GM12878 (cell line): ENCODE measurements around the gene ANKRD60. TPM values are rescaled to one million over a fixed set of nuclear protein-coding genes. Genes with fewer than 3 reads are reported as not detected.

ENCODE experiments used
- ATAC-seq: fragments of 200-7000 bp; cut with Tn5 transposase; 3 replicates; pipeline ENCODE4 v1.9.1; 2020; ENCODE audit warnings: mild to moderate bottlenecking, moderate library complexity
- BruUV-seq: library from RNA; stranded (reverse); fragments of 400-500 nt; replicated peaks from 2 replicates; lab custom pipeline; 2021; lab: Mats Ljungman, UMichigan
- CTCF ChIA-PET: fragments of 300-600 bp; sonication (Branson Sonifier 250); formaldehyde crosslinking; extraction: SDS; loops from one replicate; lab custom pipeline; 2021; ENCODE audit warnings: inconsistent platforms; lab: Yijun Ruan, JAX
- POLR2A ChIA-PET: fragments of 350-600 bp; formaldehyde crosslinking; extraction: SDS; loops from one replicate; lab custom pipeline; 2021; ENCODE audit warnings: inconsistent platforms; lab: Charles Lee
- RAD21 ChIA-PET: fragments of 300-600 bp; sonication (Branson Sonifier 250); formaldehyde crosslinking; loops from one replicate; lab custom pipeline; 2023; ENCODE audit warnings: antibody characterized with exemption; ENCODE audit not compliant: unreplicated experiment; lab: Charles Lee
- SMC1A ChIA-PET: fragments of 300-600 bp; sonication (Branson Sonifier 250); formaldehyde crosslinking; loops from one replicate; lab custom pipeline; 2023; ENCODE audit not compliant: unreplicated experiment, uncharacterized antibody; lab: Charles Lee
- DNase-seq: peaks from one replicate; pipeline ENCODE4 v3.0.0-alpha.2; 2011; ENCODE audit warnings: low read depth, low spot score
- FAIRE-seq: peaks from 3 replicates; lab custom pipeline; 2011; peaks lifted over from hg19 to GRCh38; lab: Jason Lieb, UNC
- H2AFZ ChIP-seq: 2 replicates; pipeline ENCODE4 v1.6.0; 2011; ENCODE audit warnings: low read depth, low read length, control low read depth; ENCODE audit not compliant: control insufficient read depth
- H3K27ac ChIP-seq: 2 replicates; pipeline ENCODE4 v1.5.1; 2011; ENCODE audit warnings: control low read depth; ENCODE audit not compliant: control insufficient read depth, insufficient read depth
- H3K27me3 ChIP-seq, 2 experiments: replicated peaks in 1 of 2; 2 replicates each; pipeline versions ENCODE4 v1.6.0 to v1.6.1; 2011; ENCODE audit warnings: low read length in 1 of 2; ENCODE audit not compliant: control insufficient read depth in 2 of 2, insufficient read depth in 2 of 2
- H3K36me3 ChIP-seq, 2 experiments: 2 replicates each; pipeline ENCODE4 v1.5.1; 2011; ENCODE audit warnings: low read length in 1 of 2; ENCODE audit not compliant: control insufficient read depth in 2 of 2, insufficient read depth in 2 of 2
- H3K4me1 ChIP-seq: 2 replicates; pipeline ENCODE4 v1.6.1; 2011; ENCODE audit warnings: mild to moderate bottlenecking, low read length, moderate library complexity, mixed read lengths; ENCODE audit not compliant: control insufficient read depth, insufficient read depth
- H3K4me2 ChIP-seq: 2 replicates; pipeline ENCODE4 v1.6.0; 2011; ENCODE audit warnings: control low read depth; ENCODE audit not compliant: control insufficient read depth, insufficient read depth
- H3K4me3 ChIP-seq: fragments of 200-600 bp; sonication (generic); 2 replicates; pipeline ENCODE4 v1.5.1; 2016
- H3K79me2 ChIP-seq: 2 replicates; pipeline ENCODE4 v1.6.0; 2011; ENCODE audit warnings: low read length; ENCODE audit not compliant: control insufficient read depth, insufficient read depth
- H3K9ac ChIP-seq: 2 replicates; pipeline ENCODE4 v1.8.0; 2011; ENCODE audit warnings: low read length, control low read depth, mixed read lengths; ENCODE audit not compliant: control insufficient read depth, insufficient read depth
- H3K9me3 ChIP-seq: replicated peaks from 3 replicates; pipeline ENCODE4 v1.5.1; 2011; ENCODE audit warnings: mild to moderate bottlenecking, low read length; ENCODE audit not compliant: control insufficient read depth, insufficient read depth
- H4K20me1 ChIP-seq: 2 replicates; pipeline ENCODE4 v1.6.0; 2011; ENCODE audit not compliant: control insufficient read depth, insufficient read depth
- PML ChIP-seq: IDR thresholded peaks from 2 replicates; pipeline ENCODE4 v1.6.1; 2012; ENCODE audit warnings: low read length, inconsistent platforms
- SIN3A ChIP-seq: IDR thresholded peaks from 2 replicates; pipeline ENCODE4 v1.6.1; 2012; ENCODE audit warnings: low read depth, low read length, improper control_type of control experiment
- ZNF384 ChIP-seq: IDR thresholded peaks from 2 replicates; pipeline ENCODE4 v1.6.1; 2012; ENCODE audit warnings: low read depth, mild to moderate bottlenecking, low read length, improper control_type of control experiment, borderline replicate concordance
- WGBS: methylation state at CpG from one replicate; pipeline ENCODE4 v1.1.6; 2016; ENCODE audit warnings: low lambda C conversion rate; ENCODE audit not compliant: insufficient replicate concordance, insufficient coverage; ENCODE audit errors: missing lambda C conversion rate; 5-methylcytosine and 5-hydroxymethylcytosine counted together
- in situ Hi-C: fragments of 300-500 bp; cut with MboI; formaldehyde crosslinking; loops from 9 replicates; pipeline ENCODE4 v1.14.3; 2018; ENCODE audit warnings: mixed read lengths
- intact Hi-C: fragments of 100-400 bp; cut with micrococcal nuclease; formaldehyde crosslinking; loops from one replicate; pipeline ENCODE4 v1.14.2; 2022; ENCODE audit not compliant: unreplicated experiment
- polyA plus RNA-seq, 11 experiments: library from polyadenylated mRNA; depleted of rRNA in 4 of 11; unstranded in 6 of 11; stranded (reverse) in 5 of 11; fragments of >200 nt; fragmentation: Nextera tagmentation in 4 of 11; fragmentation: Illumina TruSeq in 1 of 11; extraction: Ambion mirVana in 4 of 11; extraction: Trizol in 1 of 11; gene quantifications; 1 replicate in 1 of 11; 2 replicates in 10 of 11; pipeline versions ENCODE4 v1.2.1 to v1.2.3, GENCODE V29; 2011 to 2016; ENCODE audit warnings: inconsistent platforms in 2 of 11, missing spikeins in 2 of 11, low read depth in 1 of 11
- total RNA-seq, 4 experiments: library from RNA; depleted of rRNA in 3 of 4; stranded (reverse); fragments of >200 nt in 3 of 4; fragmentation: Illumina TruSeq in 1 of 4; extraction: Trizol in 1 of 4; gene quantifications; 2 replicates each; pipeline versions ENCODE4 v1.2.1 to v1.2.3, GENCODE V29; 2013 to 2021
- TF ChIP-seq, protein P1 (sequence below): fragments of 450-650 bp; IDR thresholded peaks from 2 replicates; pipeline ENCODE4 v1.6.1; 2016; ENCODE audit warnings: mild to moderate bottlenecking
- TF ChIP-seq, protein P2 (sequence below): fragments of 450-650 bp; IDR thresholded peaks from 2 replicates; pipeline ENCODE4 v1.6.1; 2016; ENCODE audit warnings: mild to moderate bottlenecking
- TF ChIP-seq, protein P3 (sequence below): IDR thresholded peaks from 2 replicates; pipeline ENCODE4 v1.6.1; 2011; ENCODE audit warnings: borderline replicate concordance, low read depth, mild to moderate bottlenecking, moderate library complexity, mixed read lengths, low read length; ENCODE audit not compliant: insufficient read depth; ENCODE audit errors: extremely low read length

Gene ANKRD60
- total and polyA plus RNA-seq, 10 of the 15 experiments (the other 5 are each of a cell fraction or from before 2014, with no cell fraction given), result not detected

DNA sequence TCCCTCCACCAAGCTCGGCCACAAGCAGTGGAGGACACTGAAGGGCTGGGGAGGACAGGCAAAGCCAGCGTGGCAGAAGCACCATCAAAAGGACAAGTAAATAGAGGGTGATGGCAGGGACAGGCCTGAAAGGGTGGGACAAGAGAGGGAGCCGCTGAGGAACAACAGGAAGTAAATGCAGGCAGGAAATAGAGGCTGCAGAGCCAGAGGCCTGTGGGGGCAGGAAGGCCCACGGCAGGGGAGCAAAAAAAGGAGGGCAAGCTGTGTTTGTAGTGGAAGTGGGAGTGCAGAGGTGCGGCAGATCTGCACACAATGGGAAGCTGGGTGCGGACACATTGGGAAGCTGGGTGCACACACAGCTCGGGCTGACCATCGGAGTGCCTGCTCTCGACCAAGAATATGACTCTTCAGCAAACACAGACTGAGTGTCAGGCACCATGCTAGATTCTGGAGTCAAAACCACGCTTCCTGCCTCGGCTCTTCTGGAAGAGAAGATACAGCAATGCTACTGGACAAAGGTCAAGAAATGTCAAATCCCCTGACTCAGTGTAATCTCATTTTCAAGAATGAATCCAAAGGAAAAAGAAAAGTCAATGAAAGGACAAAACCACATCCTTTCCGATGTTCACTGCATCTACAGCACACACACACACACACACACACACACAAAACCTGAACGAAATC is 40.6 kb upstream of the ANKRD60 start:
- intact Hi-C loops, result no loop called here
- no peak overlapping the region for H3K4me2 ChIP-seq
- ChIA-PET CTCF (no interaction called here), RAD21 (no interaction called here), SMC1A (no interaction called here), POLR2A (no interaction called here)
- H3K4me3 ChIP-seq, result no peak overlapping the region
- H3K36me3 ChIP-seq, result peaks cover 2 to 13% of the 10 kb centered on the region in 2 experiments
- no peak overlapping the region for H3K27ac ChIP-seq
- H3K79me2 ChIP-seq, result no peaks in the 10 kb centered on the region
- DNase-seq (no peak), FAIRE-seq (no peak), ATAC-seq (no peak)
- no peak overlapping the region for H2AFZ ChIP-seq
- no TSS peak for BruUV-seq
- TF ChIP-seq SIN3A (no peak), ZNF384 (no peak), PML (no peak)
- TF ChIP-seq, protein P1, sequence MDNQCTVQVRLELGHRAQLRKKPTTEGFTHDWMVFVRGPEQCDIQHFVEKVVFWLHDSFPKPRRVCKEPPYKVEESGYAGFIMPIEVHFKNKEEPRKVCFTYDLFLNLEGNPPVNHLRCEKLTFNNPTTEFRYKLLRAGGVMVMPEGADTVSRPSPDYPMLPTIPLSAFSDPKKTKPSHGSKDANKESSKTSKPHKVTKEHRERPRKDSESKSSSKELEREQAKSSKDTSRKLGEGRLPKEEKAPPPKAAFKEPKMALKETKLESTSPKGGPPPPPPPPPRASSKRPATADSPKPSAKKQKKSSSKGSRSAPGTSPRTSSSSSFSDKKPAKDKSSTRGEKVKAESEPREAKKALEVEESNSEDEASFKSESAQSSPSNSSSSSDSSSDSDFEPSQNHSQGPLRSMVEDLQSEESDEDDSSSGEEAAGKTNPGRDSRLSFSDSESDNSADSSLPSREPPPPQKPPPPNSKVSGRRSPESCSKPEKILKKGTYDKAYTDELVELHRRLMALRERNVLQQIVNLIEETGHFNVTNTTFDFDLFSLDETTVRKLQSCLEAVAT, result no peak
- TF ChIP-seq, protein P2, sequence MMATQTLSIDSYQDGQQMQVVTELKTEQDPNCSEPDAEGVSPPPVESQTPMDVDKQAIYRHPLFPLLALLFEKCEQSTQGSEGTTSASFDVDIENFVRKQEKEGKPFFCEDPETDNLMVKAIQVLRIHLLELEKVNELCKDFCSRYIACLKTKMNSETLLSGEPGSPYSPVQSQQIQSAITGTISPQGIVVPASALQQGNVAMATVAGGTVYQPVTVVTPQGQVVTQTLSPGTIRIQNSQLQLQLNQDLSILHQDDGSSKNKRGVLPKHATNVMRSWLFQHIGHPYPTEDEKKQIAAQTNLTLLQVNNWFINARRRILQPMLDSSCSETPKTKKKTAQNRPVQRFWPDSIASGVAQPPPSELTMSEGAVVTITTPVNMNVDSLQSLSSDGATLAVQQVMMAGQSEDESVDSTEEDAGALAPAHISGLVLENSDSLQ, result no peak
- TF ChIP-seq, protein P3, sequence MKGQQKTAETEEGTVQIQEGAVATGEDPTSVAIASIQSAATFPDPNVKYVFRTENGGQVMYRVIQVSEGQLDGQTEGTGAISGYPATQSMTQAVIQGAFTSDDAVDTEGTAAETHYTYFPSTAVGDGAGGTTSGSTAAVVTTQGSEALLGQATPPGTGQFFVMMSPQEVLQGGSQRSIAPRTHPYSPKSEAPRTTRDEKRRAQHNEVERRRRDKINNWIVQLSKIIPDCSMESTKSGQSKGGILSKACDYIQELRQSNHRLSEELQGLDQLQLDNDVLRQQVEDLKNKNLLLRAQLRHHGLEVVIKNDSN, result no peak
- in situ Hi-C loops, result no loop called here
- H4K20me1 ChIP-seq, result no peaks in the 10 kb centered on the region
- no peaks in the 10 kb centered on the region for H3K27me3 ChIP-seq
- no peak overlapping the region for H3K9ac ChIP-seq
- no peaks in the 10 kb centered on the region for H3K4me1 ChIP-seq
- 89% methylated on average over 13 of the region's 13 CpGs for WGBS
- no peaks in the 10 kb centered on the region for H3K9me3 ChIP-seq
